ENCODE data around the gene USP12.
"Not testable (repeated sequence)": the region's sequence is repeated elsewhere in the genome, so short reads cannot be mapped to it uniquely, and the experiment has no call there.

USP12 gene

DNA sequence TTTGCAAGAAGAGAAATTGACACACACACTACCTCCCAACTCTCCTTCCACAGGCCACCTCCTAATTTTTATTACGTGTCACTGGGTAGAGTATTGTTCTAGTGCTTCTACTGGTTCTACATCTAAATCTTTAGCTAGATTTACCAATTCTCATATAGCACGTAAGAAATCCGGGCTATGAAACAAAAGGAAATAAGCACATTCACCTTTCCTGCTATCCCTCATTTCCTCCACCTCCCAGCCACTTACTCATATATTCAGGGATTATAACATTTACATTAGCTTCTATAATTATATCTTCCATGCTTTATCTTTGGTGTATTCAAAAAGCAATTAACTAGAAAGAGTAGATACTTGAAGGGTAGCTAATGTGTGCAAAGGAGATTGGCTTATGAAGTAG, 39.7 kb downstream of the USP12 start:
- Mint-ChIP-seq H3K9me3 (peaks cover 8% of the 10 kb centered on the region), H3K4me1 (ENCODE audit: low read depth) (peaks cover 43% of the 10 kb centered on the region), H3K27ac (no peak overlapping the region), H3K36me3 (ENCODE audit: low read depth) (peaks cover 21% of the 10 kb centered on the region), H3K27me3 (no peaks in the 10 kb centered on the region), H3K4me3 (no peak overlapping the region)
- intact Hi-C loops (cut with micrococcal nuclease) = no loop called here

DNA sequence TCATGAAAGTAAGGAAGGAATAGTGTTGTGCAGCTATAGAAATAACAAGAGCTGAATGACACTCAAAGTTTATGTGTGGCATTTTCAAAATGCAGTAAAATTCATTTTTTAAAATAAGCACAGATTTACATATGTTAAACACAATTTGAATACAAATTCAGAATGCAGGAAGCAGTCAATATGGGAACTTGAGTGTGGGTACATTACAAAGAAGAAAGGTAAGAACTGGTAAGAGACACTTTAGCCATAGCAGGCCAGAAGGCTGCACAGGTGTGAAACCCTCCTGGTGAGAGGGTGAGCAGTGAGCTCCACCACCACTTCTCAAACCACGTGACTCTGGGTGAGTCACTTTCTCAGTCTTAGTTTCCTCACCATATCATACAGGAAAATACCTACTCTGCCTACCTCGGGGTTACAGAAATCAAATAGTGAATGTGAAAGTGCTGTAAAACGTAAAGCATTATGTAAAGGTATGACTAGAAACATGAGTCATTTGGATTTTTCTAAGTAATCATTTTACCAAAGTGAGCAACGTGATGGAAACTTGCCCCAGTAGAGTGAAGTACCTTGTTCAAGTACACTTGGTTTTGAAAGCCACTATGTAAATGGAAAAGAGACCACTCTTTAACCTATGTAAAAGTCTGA, 40.5 kb downstream of the USP12 start:
- Mint-ChIP-seq H3K4me1 (ENCODE audit: low read depth) (peaks cover 49% of the 10 kb centered on the region), H3K36me3 (ENCODE audit: low read depth) (peaks cover 23% of the 10 kb centered on the region), H3K4me3 (no peak overlapping the region), H3K27me3 (no peaks in the 10 kb centered on the region), H3K9me3 (peaks cover 8% of the 10 kb centered on the region), H3K27ac (no peak overlapping the region)
- intact Hi-C loops (cut with micrococcal nuclease) = no loop called here

DNA sequence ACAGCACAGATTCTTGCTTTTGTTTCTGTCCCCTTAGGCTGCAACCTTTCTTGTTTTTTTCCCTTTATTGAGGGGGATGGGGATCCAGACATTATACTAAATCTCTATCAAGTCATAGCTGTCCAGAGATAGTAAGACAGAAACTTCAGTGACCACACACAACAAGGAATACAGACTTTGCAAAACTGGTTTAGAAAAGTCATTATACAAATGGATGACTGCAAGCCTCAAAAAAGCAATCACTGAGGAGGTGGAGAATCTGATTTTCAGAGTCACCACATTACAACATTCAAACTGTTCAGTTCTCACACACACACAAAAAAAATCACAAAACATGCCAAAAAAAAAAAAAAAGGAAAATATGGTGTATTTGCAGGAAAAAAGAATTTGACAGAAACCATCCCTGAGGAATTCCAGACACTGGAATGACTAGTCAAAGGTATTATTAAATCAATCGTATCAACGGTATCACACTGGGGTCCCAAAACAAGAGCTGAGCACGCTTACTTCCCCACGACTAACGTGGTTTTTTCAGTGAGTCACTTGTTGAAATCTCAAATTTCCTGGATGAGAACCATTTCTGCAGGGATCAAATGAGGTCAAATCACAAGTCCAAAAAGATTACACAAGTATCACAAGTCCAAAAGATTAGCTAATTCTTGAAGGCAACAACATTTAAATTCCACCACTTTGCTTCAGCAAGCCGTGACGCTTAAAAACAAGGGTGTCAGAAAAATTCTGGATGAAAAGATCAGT, 41.2 kb downstream of the USP12 start:
- intact Hi-C loops (cut with micrococcal nuclease) = no loop called here
- Mint-ChIP-seq H3K27ac (no peak overlapping the region), H3K9me3 (peaks cover 8% of the 10 kb centered on the region), H3K4me3 (no peak overlapping the region), H3K36me3 (ENCODE audit: low read depth) (peaks cover 30% of the 10 kb centered on the region), H3K4me1 (ENCODE audit: low read depth) (peaks cover 56% of the 10 kb centered on the region), H3K27me3 (no peaks in the 10 kb centered on the region)

DNA sequence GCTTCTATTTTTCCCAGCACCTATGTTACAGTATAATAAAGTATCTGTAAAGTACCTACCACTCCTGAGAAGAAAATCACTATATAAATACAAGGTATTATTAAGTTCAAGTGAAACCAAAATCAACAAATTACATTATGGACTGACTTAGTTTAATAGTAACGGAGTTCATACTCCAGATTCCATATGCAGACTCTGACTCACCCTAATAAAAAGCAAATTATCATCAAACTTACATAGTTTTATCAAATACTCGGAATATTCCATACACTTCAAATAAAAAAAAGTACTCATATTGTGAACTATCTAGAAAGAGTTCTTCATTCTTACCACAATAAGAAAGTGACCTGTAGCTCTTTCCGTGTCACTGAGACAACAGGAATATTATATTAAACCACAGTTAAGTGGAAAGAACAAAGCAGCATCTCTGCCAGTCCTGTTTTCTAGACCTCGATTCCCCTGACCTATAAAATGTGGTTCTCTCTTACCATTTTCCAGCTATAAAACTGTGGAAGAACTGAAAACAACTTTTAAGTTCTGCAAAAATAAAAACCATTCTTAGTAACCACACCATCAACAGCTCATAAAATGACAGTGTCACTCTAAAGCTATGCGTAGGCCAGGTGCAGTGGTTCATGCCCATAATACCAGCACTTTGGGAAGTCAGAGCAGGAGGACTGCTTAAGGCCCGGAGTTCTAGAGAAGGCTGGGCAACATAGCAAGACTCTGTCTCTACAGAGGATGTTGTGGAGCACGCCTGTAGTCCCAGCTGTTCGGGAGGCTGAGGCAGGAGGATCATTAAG, 42.6 kb downstream of the USP12 start:
- Mint-ChIP-seq H3K4me3 (no peak overlapping the region), H3K9me3 (peaks cover 16% of the 10 kb centered on the region), H3K36me3 (ENCODE audit: low read depth) (peaks cover 40% of the 10 kb centered on the region), H3K27ac (no peak overlapping the region), H3K27me3 (no peaks in the 10 kb centered on the region), H3K4me1 (ENCODE audit: low read depth) (peaks cover 58% of the 10 kb centered on the region)
- intact Hi-C loops (cut with micrococcal nuclease) = no loop called here

DNA sequence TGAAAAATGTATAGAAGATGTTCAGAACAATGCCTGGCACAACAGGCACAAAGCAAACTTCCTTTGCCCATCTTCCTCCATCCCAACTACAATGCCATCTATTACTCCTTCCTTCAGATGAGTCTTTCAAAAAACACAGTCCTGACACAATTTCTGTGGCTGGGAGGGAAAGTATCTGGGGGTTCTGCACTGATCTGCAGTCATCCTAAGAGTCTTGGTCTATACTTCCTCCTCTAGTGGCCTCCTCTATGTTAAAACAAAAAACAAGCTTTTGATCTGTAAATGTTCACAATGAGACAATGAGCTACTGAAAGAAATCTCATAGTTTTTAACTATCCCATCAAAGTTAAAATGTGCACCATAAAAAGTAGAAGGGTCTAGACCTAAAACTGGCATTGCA, 44.8 kb downstream of the USP12 start:
- Mint-ChIP-seq H3K4me1 (ENCODE audit: low read depth) (peaks cover 45% of the 10 kb centered on the region), H3K27me3 (no peaks in the 10 kb centered on the region), H3K9me3 (peaks cover 37% of the 10 kb centered on the region), H3K4me3 (no peak overlapping the region), H3K36me3 (ENCODE audit: low read depth) (peaks cover 49% of the 10 kb centered on the region), H3K27ac (peak overlapping the region; percentile 15)
- intact Hi-C loops (cut with micrococcal nuclease) = no loop called here

DNA sequence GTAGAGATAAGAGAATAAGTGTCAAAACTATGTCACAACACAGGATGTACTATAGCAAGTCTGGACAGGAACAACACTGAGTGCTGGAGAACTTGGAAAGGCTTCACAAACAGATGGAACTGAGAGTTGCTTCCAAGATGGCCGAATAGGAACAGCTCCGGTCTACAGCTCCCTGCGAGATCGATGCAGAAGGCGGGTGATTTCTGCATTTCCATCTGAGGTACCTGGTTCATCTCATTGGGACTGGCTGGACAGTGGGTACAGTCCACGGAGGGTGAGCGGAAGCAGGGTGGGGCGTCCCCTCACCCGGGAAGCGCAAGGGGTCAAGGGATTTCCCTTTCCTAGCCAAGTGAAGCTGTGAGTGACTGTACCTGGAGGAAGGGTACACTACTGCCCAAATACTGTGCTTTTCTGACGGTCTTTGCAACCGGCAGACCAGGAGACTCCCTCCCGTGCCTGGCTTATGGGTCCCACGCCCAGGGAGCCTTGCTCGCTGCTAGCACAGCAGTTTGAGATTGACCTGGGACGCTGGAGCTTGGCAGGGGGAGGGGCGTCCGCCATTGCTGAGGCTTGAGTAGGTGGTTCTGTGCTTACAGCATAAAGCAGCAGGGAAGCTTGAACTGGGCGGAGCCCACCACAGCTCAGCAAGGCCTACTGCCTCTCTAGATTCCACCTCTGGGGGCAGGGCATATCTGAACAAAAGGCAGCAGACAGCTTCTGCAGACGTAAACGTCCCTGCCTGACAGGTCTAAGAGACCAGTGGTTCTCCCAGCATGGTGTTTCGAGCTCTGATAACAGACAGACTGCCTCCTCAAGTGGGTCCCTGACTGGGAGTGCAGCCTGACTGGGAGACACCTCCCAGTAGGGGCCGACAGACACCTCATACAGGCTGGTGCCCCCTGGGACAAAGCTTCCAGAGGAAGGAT, 46.0 kb downstream of the USP12 start:
- H3K4me3 Mint-ChIP-seq = no peak overlapping the region
- intact Hi-C loops (cut with micrococcal nuclease) = no loop called here
- H3K9me3 Mint-ChIP-seq = peaks cover 34% of the 10 kb centered on the region
- no peaks in the 10 kb centered on the region for H3K27me3 Mint-ChIP-seq
- H3K36me3 Mint-ChIP-seq (ENCODE audit: low read depth) = peaks cover 55% of the 10 kb centered on the region
- H3K27ac Mint-ChIP-seq = no peak overlapping the region
- peaks cover 46% of the 10 kb centered on the region for H3K4me1 Mint-ChIP-seq (ENCODE audit: low read depth)

DNA sequence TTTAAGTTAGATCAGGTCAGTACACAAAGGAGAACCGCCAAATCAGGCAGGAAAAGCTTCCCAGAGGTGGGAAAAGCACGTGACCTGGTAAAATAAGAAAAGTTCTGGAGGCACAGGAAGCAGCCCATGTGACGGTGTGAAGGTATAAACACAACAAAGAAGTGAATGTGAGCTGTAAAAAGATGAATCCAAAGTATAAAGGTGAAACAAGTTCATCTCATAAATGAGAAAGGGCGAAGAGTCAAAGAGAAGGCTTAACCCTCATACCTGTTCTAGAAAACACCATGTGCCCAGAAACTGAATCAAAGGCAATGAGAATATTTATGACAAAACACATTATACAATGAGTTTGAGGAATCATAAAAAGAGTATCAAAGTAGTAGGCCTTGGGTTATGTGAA, 47.0 kb downstream of the USP12 start:
- Mint-ChIP-seq H3K36me3 (ENCODE audit: low read depth) (peaks cover 49% of the 10 kb centered on the region), H3K4me3 (no peak overlapping the region), H3K9me3 (peaks cover 29% of the 10 kb centered on the region), H3K27me3 (no peaks in the 10 kb centered on the region), H3K27ac (no peak overlapping the region), H3K4me1 (ENCODE audit: low read depth) (peaks cover 40% of the 10 kb centered on the region)
- intact Hi-C loops (cut with micrococcal nuclease) = no loop called here

DNA sequence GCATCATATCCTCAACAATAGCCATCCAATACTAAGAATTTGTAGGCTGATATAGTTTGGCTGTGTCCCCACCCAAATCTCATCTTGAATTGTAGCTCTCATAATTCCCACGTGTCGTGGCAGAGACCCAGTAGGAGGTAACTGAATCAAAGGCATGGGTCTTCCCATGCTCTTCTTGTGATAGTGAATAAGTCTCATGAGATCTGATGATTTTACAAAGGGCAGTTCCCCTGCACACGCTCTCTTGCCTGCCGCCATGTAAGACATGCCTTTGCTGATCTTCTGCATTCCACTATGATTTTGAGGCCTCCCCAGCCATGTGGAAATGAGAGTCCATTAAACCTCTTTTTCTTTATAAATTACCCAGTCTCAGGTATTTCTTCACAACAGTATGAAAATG, 48.2 kb downstream of the USP12 start:
- H3K4me3 Mint-ChIP-seq; H3K27ac Mint-ChIP-seq; H3K27me3 Mint-ChIP-seq; intact Hi-C loops (cut with micrococcal nuclease): not testable (repeated sequence)
- H3K9me3 Mint-ChIP-seq = peaks cover 29% of the 10 kb centered on the region
- H3K36me3 Mint-ChIP-seq (ENCODE audit: low read depth) = peaks cover 49% of the 10 kb centered on the region
- peaks cover 35% of the 10 kb centered on the region for H3K4me1 Mint-ChIP-seq (ENCODE audit: low read depth)

DNA sequence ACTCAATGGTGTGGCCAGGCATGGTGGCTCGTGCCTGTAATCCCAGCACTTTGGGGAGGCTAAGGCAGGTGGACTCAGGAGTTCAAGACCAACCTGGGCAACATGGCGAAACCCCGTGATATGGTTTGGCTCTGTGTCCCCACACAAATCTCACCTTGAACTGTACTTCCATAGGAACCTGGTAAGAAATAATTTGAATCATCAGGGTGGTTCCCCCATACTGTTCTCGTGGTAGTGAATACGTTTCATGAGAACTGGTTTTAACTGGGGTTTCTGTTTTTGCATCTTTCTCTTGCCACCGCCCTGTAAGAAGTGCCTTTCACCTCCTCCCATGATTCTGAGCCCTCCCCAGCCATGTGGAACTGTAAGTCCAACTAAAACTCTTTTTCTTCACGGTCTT, 49.6 kb downstream of the USP12 start:
- H3K27me3 Mint-ChIP-seq = no peaks in the 10 kb centered on the region
- H3K4me3 Mint-ChIP-seq = no peak overlapping the region
- H3K36me3 Mint-ChIP-seq (ENCODE audit: low read depth) = peaks cover 49% of the 10 kb centered on the region
- intact Hi-C loops (cut with micrococcal nuclease) = no loop called here
- peaks cover 27% of the 10 kb centered on the region for H3K4me1 Mint-ChIP-seq (ENCODE audit: low read depth)
- peaks cover 29% of the 10 kb centered on the region for H3K9me3 Mint-ChIP-seq
- no peak overlapping the region for H3K27ac Mint-ChIP-seq

DNA sequence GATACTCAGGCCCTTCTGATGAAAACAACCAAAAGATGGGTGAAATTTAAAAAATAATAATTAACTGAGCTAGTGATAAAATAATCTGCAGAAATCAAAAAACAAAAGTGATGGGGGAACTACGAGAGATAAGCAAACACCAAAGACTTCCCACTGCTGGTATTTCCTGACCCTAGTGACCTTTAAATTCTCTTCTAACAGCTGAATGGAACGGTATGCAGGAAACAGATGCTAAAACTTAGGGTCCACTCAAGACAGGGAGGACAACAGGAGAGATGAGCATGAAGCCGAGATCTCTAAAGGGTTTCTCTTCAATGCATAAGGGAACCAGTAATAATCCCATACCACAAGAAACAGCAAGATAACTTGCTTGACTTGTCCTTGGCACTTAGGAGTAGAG, 50.8 kb downstream of the USP12 start:
- H3K4me1 Mint-ChIP-seq (ENCODE audit: low read depth) = peaks cover 16% of the 10 kb centered on the region
- no peaks in the 10 kb centered on the region for H3K27me3 Mint-ChIP-seq
- no peak overlapping the region for H3K27ac Mint-ChIP-seq
- intact Hi-C loops (cut with micrococcal nuclease) = no loop called here
- peaks cover 29% of the 10 kb centered on the region for H3K9me3 Mint-ChIP-seq
- H3K4me3 Mint-ChIP-seq = no peak overlapping the region
- peaks cover 53% of the 10 kb centered on the region for H3K36me3 Mint-ChIP-seq (ENCODE audit: low read depth)

DNA sequence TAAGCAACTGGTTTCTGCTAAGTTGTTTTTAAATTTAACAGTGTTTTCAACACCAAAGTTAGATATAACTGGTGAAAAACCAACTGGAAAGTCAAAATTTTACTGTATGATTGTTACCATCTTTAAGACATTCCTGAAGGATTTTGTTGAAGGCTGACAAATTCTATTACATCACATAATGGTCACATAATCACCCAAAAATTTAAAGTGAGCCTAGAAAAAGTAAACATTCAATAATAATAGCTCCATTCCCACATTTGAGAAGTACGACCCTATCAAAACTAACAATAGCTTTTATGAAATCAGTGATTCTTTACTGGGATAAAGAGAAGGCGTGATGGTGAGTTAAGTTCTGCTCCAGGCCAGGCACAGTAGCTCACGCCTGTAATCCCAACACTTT, 51.6 kb downstream of the USP12 start:
- intact Hi-C loops (cut with micrococcal nuclease) = no loop called here
- H3K4me3 Mint-ChIP-seq = no peak overlapping the region
- peaks cover 54% of the 10 kb centered on the region for H3K36me3 Mint-ChIP-seq (ENCODE audit: low read depth)
- H3K9me3 Mint-ChIP-seq = peaks cover 29% of the 10 kb centered on the region
- no peaks in the 10 kb centered on the region for H3K27me3 Mint-ChIP-seq
- H3K4me1 Mint-ChIP-seq (ENCODE audit: low read depth) = peaks cover 10% of the 10 kb centered on the region
- H3K27ac Mint-ChIP-seq = no peak overlapping the region

DNA sequence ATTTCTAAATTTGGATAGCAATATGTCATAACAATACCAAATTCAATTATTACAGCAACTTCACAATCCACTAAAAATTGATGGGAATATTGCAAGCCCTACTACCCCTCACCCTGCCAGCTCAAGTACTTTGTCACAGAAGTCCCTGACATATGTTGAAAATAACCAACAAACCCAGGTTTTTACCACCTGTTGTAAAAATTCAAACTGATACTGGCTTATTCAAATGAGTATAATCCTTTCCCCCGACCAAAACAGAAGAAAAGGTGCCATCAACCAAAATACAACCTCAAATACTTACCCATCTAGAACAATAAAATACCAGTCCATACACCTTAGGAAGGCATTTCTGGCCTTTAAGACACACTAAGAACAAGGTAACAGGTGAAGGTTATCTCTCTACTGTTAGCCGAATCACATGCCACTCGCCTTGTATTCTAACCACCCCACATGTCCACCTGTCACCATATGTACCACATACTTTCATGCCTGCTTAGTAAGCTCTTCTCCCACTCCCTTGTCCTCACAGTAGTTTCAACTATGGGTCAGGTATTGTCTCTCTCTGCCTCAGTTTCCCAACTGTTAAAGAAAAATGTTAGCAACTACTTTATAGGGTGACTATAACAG, 53.1 kb downstream of the USP12 start:
- Mint-ChIP-seq H3K4me1 (ENCODE audit: low read depth) (peaks cover 12% of the 10 kb centered on the region), H3K27ac (no peak overlapping the region), H3K9me3 (peaks cover 16% of the 10 kb centered on the region), H3K4me3 (no peak overlapping the region), H3K36me3 (ENCODE audit: low read depth) (peaks cover 52% of the 10 kb centered on the region), H3K27me3 (no peaks in the 10 kb centered on the region)
- intact Hi-C loops (cut with micrococcal nuclease) = no loop called here

DNA sequence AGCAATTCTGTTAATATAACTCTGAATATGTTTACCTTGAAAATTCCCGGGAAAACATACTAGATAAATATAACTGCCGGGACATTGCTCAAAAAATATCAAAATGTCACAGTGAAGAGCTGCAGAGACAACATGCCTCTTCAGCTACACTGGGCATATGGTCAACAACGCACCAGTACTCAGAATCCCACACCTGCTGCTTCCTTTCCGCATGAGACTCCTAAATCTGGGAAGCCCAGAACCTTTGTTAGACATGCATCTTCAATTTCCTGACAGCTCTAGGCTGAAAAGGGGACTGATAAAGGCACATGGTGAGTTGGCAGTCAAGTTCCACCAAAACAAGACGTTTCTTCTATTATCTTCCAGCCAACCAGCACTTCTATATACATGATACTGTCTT, 53.7 kb downstream of the USP12 start:
- intact Hi-C loops (cut with micrococcal nuclease) = no loop called here
- no peak overlapping the region for H3K4me3 Mint-ChIP-seq
- no peak overlapping the region for H3K27ac Mint-ChIP-seq

More for the DNA sequence above, 53.7 kb downstream of the USP12 start:
- Mint-ChIP-seq H3K36me3 (ENCODE audit: low read depth) (peaks cover 52% of the 10 kb centered on the region), H3K9me3 (peaks cover 10% of the 10 kb centered on the region), H3K27me3 (no peaks in the 10 kb centered on the region), H3K4me1 (ENCODE audit: low read depth) (peaks cover 18% of the 10 kb centered on the region)

Data from dendritic cell treated with granulocyte-macrophage colony-stimulating factor and Interleukin-4, amounts not matched to agents 40 ng/mL and 50 ng/mL, for 4 days (primary cell).